Effector CD4-positive, alpha-beta T cell (primary cell): Measurements from ENCODE around the gene EIF2B2.
"Not testable (repeated sequence)": the region's sequence is repeated elsewhere in the genome, so short reads cannot be mapped to it uniquely, and the experiment has no call there.

Source experiments
- DNase-seq: peaks from one replicate; pipeline ENCODE4 v3.0.0-alpha.2; 2020

The EIF2B2 gene

DNA sequence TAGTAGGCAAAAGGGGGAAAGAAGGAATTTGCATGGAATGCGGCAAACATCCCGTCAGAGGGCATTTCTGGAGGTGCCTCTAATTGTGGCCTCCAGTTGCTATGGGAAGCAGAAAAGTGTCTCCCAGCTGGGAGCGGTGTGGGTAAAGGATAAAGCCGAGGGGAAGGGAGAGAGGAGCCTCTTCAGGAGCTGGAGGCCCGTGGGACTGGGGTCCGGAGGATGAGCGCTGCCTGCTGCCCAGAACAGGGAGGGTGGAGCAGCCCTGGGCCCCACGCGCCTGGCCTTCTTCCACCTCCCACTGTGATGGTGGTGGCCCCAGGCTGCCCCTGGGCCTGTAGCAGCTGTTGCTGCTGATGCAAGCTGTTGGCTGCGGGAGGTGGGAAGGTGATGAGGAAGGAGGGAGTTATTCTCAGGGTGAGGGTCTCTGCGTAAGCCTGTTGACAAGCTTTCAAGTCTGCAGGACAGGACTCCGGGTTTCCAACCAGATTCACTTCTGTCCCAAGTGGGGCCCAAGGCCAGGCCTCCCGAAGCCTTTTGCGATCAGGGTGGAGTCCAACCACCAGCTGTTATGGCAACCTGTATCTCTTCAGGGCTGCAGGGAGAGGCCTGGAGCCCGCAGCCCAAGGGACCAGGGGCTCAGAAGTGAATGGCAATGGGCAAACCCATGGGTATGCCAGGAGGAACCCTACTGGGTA is 28.2 kb upstream of the EIF2B2 start:
- no peak for DNase-seq

GRCh38 chr14:74975059-74975810 is 27.5 kb upstream of the EIF2B2 start:
- no peak for DNase-seq

DNA sequence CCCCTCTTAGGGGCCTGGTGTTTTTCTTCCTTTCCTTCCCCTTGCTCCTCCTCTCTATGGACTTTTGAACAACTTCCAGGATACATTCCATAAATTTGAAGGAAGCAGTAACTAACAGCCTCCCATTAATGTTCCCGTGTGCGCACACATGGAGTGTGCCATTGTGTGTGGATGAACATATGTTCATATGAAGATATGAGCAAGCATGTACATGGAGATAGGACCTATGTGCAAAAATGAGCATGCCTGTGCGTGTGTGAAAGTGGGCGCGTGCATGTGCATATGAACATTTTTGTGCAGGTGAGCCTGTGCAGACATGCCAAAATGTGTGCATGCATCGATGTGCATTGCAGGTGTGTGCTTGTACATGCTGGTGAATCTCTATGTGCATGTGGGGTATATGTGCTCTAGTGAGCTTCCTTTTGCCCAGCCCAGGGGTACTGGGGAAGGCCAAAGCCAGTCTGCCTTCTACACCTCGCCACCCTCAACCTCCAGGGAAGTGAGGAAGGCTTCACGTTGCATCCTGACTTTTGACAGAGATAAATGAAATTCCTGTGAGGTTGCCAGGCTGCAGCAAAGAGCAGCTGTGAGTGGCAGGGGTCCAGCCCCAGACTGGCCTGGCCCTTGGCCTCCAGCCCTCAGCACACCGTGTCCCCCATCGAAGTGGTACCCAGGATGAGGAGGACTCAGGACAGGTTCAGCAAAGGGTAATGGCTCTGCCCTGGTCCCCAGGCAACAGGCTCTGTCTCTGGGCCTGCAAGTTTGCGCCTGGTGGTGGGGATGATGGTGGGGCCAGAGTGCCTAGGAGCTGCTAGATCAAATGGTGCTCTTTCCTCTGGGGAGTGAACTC is 26.2 kb upstream of the EIF2B2 start:
- DNase-seq: no peak

DNA sequence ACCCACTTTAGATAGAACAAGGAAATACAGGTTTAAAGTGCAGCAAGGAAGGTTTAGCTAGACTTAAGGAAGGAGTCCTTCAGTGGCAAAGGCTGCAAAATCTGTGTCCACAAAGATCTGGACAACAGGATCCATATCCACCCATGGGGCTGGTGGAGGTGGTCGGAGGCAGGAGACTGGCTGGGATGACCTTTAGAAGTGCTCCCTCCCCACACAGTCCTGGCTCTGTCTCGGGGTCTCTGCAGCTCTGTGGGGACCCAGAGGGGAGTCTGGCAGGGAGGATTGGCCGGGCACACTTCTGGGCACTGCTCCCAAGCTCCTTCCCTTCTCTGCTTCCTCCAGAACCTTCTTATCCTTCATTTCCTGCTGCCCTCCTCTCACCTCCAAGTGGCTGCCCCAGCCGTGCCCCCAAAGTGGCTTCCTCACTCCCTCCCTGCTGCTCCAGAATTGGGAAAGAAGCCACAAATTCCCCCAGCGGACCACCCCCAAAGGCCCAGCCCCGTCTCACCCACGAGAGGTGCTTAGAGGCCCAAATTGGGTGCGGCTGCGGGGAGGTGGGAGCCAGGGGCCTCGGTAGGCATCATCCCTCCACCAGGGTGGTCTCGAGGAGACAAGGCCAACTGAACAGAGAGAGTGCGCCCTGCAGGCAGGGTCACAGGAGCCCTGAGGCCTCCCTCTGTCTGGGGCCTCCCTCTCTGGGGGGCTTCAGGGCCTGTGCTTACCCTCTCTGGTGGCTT is 25.4 kb upstream of the EIF2B2 start:
- no peak for DNase-seq

DNA sequence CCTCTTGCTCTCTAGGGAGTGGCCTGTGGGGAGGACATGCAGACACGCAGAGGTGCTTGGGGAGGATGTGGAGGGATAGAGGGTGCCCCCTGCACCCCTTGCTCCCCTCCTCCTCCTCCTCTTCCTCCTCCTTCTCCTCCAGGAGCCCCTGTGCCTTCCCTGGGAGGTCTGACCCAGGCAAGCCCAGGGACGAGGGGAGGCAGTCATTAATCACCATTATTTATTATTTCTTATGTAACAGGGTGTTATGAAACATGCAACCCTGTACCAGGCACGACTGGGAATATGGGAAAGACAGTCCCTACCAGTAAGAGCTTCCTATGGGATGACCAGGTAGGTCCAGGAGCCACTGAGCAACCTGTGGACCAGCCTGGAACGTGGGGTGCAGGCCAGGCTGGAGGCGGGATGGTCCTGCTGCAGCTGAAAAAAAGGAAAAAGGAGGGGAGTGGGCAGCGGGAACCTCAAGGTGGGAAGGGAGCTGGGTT is 24.8 kb upstream of the EIF2B2 start:
- no peak for DNase-seq

- DNase-seq: no peak
These were observed 24.2 kb upstream of the EIF2B2 start for GRCh38 chr14:74978416-74978947.

DNA sequence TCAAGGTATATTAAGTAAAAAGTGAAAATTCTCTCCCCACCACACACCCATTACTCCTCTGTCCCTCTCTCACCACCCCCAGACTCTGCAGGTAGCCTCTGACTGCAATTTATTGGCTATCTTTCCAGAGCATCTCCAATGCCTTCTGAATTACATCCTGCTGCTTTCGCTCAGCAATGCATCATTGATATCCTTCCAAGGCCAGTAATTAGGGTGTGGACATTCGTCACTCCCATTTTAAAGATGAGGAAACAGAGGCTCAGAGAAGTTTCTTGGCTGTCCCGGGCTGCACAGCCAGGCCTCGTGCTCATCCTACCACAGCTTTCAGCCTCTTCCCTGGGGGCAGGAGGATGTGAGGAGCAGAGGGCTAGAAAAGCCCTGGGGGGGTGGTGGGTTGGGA is 23.7 kb upstream of the EIF2B2 start:
- no peak for DNase-seq

GRCh38 chr14:74979442-74980397 is 23.0 kb upstream of the EIF2B2 start:
- no peak for DNase-seq

- no peak for DNase-seq
These were observed 22.4 kb upstream of the EIF2B2 start for GRCh38 chr14:74980398-74980730.

GRCh38 chr14:74980731-74981461 is 21.8 kb upstream of the EIF2B2 start:
- no peak for DNase-seq

GRCh38 chr14:74981462-74981782 is 21.3 kb upstream of the EIF2B2 start:
- DNase-seq: no peak

DNA sequence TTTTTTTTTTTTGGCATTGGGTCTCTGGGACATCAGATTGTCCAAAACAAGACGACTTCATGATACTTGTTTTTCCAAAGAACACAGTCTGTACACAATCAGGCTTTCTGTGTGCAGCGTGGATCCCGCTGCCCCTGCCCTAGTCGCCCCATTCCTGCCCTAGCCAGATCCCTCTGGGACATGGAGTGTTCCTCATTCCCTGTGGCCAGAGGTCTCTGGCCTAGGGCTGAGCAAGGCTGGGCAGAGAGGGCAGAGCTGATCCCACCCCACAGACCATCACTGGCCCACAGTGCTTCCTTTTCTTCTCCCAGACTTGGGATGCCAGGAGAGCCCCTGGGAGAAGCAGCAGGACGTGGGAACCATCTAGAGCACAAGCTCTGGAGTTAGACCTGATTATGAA is 20.9 kb upstream of the EIF2B2 start:
- no peak for DNase-seq

GRCh38 chr14:74982661-74983060 is 20.1 kb upstream of the EIF2B2 start:
- DNase-seq: no peak

GRCh38 chr14:74983343-74983742 is 19.4 kb upstream of the EIF2B2 start:
- no peak for DNase-seq

- DNase-seq: no peak
These were observed 18.3 kb upstream of the EIF2B2 start for GRCh38 chr14:74984236-74985027.

DNA sequence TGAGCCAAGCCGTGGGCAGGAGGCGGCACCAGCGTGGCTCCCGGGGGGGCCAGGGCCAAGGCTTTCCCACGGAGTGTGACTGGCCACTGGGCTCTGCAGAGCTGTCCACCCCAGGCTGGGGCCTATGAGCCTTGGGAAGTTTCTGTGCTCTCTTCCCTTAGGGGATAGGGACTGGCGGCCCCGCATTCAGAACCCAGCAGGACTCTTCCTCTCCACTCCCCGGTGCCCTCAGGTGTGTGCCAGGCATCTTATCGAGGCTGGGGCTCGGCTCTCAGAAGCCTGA is 17.8 kb upstream of the EIF2B2 start:
- no peak for DNase-seq

GRCh38 chr14:74985806-74986205 is 16.9 kb upstream of the EIF2B2 start:
- no peak for DNase-seq

- DNase-seq: no peak
These were observed 14.6 kb upstream of the EIF2B2 start for GRCh38 chr14:74988131-74988530.

DNA sequence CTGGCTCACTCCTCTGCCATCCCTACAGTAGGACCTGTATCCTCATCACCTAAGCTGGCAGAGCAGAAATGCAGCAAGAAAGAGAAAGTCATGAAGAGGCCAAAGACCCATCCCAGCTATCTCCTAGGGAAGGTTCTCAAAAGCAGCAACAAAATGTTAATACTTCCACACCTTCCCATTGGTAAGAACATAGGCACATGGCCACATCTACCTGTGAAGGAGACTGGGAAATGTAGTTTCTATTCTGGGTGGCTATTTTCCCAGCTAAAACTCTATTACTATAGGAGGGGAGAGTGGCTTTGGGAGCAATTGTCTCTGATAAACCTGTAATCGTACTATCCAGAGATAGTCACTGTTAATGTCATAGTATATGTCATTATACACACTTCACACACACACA is 13.7 kb upstream of the EIF2B2 start:
- no peak for DNase-seq

DNA sequence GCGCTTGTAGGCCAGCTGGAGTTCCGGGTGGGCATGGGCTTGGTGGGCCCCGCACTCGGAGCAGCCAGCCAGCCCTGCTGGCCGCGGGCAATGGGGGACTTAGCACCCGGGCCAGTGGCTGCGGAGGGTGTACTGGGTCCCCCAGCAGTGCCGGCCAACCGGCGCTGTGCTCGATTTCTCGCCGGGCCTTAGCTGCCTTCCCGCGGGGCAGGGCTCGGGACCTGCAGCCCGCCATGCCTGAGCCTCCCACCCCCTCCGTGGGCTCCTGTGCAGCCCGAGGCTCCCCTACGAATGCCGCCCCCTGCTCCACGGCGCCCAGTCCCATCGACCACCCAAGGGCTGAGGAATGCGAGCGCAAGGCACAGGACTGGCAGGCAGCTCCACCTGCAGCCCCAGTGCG is 8.5 kb upstream of the EIF2B2 start:
- DNase-seq: not testable (repeated sequence)
